Lower lobe of right lung (tissue), 2 donors: ENCODE measurements around the gene RRAGC. TPM values are rescaled to one million over a fixed set of nuclear protein-coding genes. Genes with fewer than 3 reads are reported as not detected.

Experiments
- ATAC-seq, 2 donors: fragments of 200-7000 bp; cut with Tn5 transposase; one replicate each; pipeline ENCODE4 v1.9.1; 2020 to 2022; ENCODE audit warnings: mild to moderate bottlenecking in 2 of 2, moderate library complexity in 2 of 2
- DNase-seq: peaks from one replicate; pipeline ENCODE4 v3.0.0-alpha.2; 2020
- H3K27ac ChIP-seq: fragments of 200-600 bp; one replicate; pipeline ENCODE4 v1.8.0; 2022
- H3K27me3 ChIP-seq: fragments of 200-600 bp; one replicate; pipeline ENCODE4 v1.8.0; 2022; ENCODE audit warnings: low read depth
- H3K36me3 ChIP-seq: fragments of 200-600 bp; one replicate; pipeline ENCODE4 v1.8.0; 2022; ENCODE audit warnings: mild to moderate bottlenecking
- H3K4me1 ChIP-seq: fragments of 200-600 bp; one replicate; pipeline ENCODE4 v1.8.0; 2022
- H3K4me3 ChIP-seq: fragments of 200-600 bp; one replicate; pipeline ENCODE4 v1.8.0; 2022; ENCODE audit warnings: mild to moderate bottlenecking
- H3K9me3 ChIP-seq: fragments of 200-600 bp; one replicate; pipeline ENCODE4 v1.8.0; 2022
- CTCF ChIP-seq: fragments of 200-600 bp; IDR thresholded peaks from one replicate; pipeline ENCODE4 v1.8.0; 2022; ENCODE audit warnings: antibody characterized with exemption, mild to moderate bottlenecking
- intact Hi-C: fragments of 100-400 bp; cut with DNase I; formaldehyde crosslinking; loops from one replicate; pipeline ENCODE4 v1.11.0; 2022
- total RNA-seq: library from RNA; stranded (reverse); fragmentation: NEBNext Ultra II Directional; extraction: Animal tissue kit (Norgen Biotek cat#: 25700); gene quantifications from one replicate; pipeline ENCODE4 v1.2.1, GENCODE V29; 2021
- donor health status: DM: no; HTN: yes; CAD: no; lungs with severe emphysema.

The RRAGC gene
- total RNA-seq, 1 donor from 2014 or later, result 33.9 TPM

GRCh38 chr1:38831731-38832369, 27.7 kb downstream of the RRAGC start:
- intact Hi-C loops, result no loop called here

GRCh38 chr1:38829368-38829767, 30.2 kb downstream of the RRAGC start:
- intact Hi-C loops, result no loop called here
- no peak for ATAC-seq
- DNase-seq, result no peak

More at GRCh38 chr1:38831731-38832369, 27.7 kb downstream of the RRAGC start:
- peaks cover 4% of the 10 kb centered on the region for H3K36me3 ChIP-seq
- DNase-seq (no peak), ATAC-seq (no peak)
- no peaks in the 10 kb centered on the region for H3K9me3 ChIP-seq
- H3K27me3 ChIP-seq, result no peaks in the 10 kb centered on the region
- TF ChIP-seq CTCF, result no peak
- peaks cover 12% of the 10 kb centered on the region for H3K4me1 ChIP-seq
- no peak overlapping the region for H3K4me3 ChIP-seq
- H3K27ac ChIP-seq, result no peak overlapping the region

GRCh38 chr1:38827318-38827717, 32.3 kb downstream of the RRAGC start:
- Histone ChIP-seq H3K9me3 (no peaks in the 10 kb centered on the region), H3K36me3 (no peaks in the 10 kb centered on the region), H3K27me3 (no peaks in the 10 kb centered on the region), H3K4me3 (no peak overlapping the region), H3K27ac (no peak overlapping the region), H3K4me1 (no peaks in the 10 kb centered on the region)
- TF ChIP-seq CTCF, result no peak
- intact Hi-C loops, result no loop called here
- no peak for ATAC-seq
- DNase-seq, result no peak

More at GRCh38 chr1:38829368-38829767, 30.2 kb downstream of the RRAGC start:
- Histone ChIP-seq H3K9me3 (no peaks in the 10 kb centered on the region), H3K27me3 (no peaks in the 10 kb centered on the region), H3K36me3 (no peaks in the 10 kb centered on the region), H3K27ac (no peak overlapping the region), H3K4me3 (no peak overlapping the region), H3K4me1 (peaks cover 7% of the 10 kb centered on the region)
- no peak for TF ChIP-seq CTCF

GRCh38 chr1:38826886-38827285, 32.7 kb downstream of the RRAGC start:
- Histone ChIP-seq H3K36me3 (no peaks in the 10 kb centered on the region), H3K4me3 (no peak overlapping the region), H3K9me3 (no peaks in the 10 kb centered on the region), H3K4me1 (no peaks in the 10 kb centered on the region), H3K27ac (no peak overlapping the region), H3K27me3 (peaks cover under 1% of the 10 kb centered on the region)
- DNase-seq (no peak), ATAC-seq (no peak)
- TF ChIP-seq CTCF, result no peak
- intact Hi-C loops, result no loop called here

DNA sequence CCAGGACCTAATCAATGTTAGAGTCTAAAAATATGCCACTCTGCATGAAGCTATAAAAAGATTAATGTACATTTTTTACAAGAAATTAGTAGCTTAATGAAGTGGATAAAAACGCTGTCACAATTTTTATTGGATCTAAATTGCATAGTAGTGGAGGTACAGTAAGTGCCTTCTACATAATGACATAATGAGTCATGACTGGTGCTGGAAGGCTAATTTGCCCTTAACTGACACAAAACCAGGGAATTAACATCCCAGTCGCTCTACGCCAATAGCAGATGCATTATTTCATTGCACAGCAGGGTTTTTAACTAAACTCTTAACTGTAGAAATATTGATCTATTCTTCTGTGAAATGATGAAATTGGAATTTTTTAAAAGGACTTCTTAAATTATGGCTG, 33.3 kb downstream of the RRAGC start:
- Histone ChIP-seq H3K27ac (no peak overlapping the region), H3K9me3 (no peaks in the 10 kb centered on the region), H3K27me3 (peaks cover 3% of the 10 kb centered on the region), H3K4me3 (no peak overlapping the region), H3K4me1 (no peaks in the 10 kb centered on the region), H3K36me3 (no peaks in the 10 kb centered on the region)
- TF ChIP-seq CTCF, result no peak
- DNase-seq (no peak), ATAC-seq (no peak)
- intact Hi-C loops, result no loop called here
